T47D (cell line): Measurements from ENCODE around the gene RNF112.

Experiments
- DNase-seq, 2 experiments: peaks; one replicate each; pipeline versions ENCODE4 v3.0.0 to v3.0.0-alpha.2; 2011 to 2012; ENCODE audit warnings: low read depth in 1 of 2, low spot score in 1 of 2
- JUND ChIP-seq: IDR thresholded peaks from 2 replicates; pipeline ENCODE4 v1.6.1; 2012; ENCODE audit warnings: low read depth
- in situ Hi-C: cut with HindIII; loops from 2 replicates; pipeline ENCODE4 v1.10.0; 2016; ENCODE audit warnings: low sequenced_read_pairs, low pct_unique_long_range_greater_than_20kb

RNF112 gene

GRCh38 chr17:19413761-19414160 lies 2.7 kb downstream of the RNF112 start:
- TF ChIP-seq JUND: no peak
- in situ Hi-C loops: no loop called here
- no peak for DNase-seq

DNA sequence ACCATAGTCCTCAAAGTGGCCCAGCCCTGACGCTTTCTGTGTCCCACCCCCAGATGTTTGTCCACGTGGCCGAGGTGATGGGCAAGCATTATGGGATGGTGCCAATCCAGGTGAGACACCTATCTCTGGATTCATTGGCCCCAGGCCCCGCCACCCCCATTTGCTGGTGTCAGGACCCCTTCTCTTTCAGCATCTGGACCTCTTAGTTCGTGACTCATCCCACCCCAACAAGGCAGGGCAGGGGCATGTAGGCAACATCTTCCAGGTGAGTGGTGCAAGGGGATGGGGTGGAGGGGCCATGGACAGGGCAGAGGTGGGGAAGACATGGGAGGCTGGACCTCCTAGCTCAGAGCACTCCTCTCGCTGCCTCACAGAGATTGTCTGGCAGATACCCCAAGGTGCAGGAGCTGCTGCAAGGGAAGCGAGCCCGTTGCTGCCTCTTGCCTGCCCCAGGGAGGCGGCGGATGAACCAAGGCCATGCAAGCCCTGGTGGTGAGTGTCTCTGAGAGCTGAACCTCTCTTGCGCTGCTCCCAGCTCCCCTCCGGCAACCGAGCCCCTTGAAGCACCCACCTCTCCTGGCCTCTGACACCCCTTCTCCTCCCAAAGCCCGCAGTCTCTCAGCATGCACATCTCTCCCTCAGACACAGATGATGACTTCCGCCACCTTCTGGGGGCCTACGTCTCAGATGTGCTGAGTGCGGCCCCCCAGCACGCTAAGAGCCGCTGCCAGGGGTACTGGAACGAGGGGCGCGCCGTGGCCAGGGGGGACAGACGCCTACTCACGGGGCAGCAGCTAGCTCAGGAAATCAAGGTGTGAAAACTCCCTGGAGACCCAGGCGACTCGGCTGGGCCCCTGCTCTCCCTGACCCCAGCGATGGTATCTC lies 3.6 kb downstream of the RNF112 start:
- no peak for TF ChIP-seq JUND
- in situ Hi-C loops: no loop called here
- DNase-seq: no peak

DNA sequence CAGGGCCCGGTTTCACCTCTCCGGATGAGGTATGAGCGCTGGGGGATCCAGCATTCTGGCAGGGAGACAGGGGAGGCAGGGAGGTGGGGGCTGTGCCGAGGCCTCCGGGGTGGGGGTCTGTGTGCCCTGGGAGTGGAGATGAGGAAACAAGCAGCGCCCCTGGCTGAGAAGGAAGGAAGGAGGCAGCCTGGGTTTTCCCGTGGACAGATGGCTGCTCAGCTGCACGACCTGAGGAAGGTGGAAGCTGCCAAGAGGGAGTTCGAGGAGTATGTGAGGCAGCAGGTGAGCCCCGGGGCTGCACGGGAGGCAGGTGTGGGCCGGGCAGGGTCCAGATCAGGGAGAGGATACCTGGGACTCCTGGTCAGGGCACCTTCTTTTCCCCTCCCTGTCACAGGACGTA lies 4.3 kb downstream of the RNF112 start:
- in situ Hi-C loops: no loop called here
- DNase-seq: no peak
- TF ChIP-seq JUND: no peak

DNA sequence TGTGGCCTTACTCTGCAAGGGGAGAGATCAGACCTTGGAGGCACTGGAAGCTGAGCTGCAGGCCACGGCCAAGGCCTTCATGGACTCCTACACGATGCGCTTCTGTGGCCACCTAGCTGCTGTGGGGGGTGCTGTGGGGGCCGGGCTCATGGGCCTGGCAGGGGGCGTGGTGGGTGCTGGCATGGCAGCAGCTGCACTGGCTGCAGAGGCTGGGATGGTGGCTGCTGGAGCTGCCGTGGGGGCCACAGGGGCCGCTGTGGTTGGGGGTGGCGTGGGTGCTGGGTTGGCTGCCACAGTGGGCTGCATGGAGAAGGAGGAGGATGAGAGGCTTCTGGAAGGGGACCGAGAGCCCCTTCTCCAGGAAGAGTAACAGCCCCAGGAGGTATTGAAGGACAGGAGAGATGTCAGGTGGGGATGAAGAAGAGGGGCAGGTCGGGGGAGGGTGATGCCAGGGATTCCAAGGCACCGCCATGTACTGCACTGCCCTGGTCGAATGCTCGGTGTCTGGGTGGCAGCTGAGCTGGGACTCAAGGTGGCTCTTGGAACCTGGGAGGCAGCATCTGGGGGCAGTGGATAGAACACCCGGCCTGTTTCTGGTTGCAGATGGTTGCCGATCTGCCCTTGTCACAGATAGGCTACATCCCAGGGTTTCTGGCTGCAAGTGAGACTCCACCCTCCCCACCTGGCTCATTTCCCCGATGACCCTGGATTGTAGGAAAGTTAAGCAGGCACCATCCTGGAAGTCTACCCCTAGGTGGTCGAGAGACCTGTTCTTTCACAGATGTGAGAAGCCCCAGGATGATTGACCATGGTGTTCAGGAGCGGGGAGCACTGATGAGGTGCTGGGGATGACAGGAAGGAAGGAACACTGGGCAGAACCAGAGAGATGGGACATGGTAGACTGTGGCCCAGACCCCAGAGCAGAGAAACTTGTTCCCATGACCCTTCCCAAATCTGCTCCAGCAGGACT lies 5.1 kb downstream of the RNF112 start:
- in situ Hi-C loops: no loop called here
- DNase-seq: no peak

GRCh38 chr17:19417611-19418010 lies 6.6 kb downstream of the RNF112 start:
- in situ Hi-C loops: no loop called here
- TF ChIP-seq JUND: no peak
- no peak for DNase-seq

More for the DNA sequence above, 5.1 kb downstream of the RNF112 start:
- TF ChIP-seq JUND: no peak

DNA sequence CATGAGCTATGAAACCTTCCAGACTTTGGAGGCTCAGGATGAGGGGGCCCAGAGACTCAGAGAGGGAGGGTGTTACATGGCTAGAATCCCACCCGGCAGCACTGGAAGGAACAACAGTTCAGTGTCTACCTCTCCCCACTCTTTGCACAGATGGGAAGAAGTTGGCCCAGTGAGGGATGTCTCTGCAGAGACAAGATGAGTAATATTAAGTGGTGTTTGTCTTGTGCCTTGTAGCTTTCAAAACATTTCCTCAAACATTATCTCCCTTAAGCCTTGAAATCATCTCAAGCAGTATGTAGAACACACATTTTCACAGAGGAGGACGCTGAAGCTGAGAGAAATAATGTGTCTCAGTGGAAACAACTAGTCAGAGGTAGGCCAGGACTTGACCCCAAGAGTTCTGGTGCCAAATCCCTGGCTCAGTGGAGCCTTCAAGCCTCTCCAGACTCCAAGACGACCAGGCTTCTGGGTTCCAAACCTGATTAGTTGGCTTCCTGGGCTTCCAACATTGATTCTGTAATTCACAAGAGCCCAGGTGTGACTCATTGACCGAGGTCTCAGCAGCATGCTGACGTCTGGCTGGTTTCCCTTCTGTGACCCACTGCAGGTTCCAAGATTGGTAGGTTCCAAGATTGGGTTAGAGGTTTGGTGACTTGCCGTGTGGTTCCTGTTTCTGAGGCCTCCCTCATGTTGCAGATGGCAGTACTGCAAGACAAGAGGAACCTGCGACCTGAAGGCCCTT lies 7.4 kb downstream of the RNF112 start:
- TF ChIP-seq JUND: no peak
- no peak for DNase-seq
- in situ Hi-C loops: no loop called here

DNA sequence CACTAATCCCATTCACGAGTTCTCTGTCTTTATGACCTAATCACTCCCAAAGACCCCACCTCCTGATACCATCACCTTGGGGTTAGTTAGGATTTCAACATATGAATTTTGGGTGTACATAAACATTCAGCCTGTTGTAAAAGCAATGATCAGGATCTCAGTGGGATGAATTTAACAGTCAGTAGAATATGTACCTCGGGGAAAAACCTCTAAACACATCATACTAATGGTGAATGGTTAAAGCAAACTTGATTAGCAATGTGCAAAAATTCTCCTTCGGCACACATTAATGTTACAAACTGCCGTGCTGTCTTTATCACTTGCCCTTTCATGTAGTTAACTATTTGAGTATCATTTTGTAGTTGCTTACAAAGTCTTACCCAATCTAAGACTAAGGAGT lies 10.2 kb downstream of the RNF112 start:
- no peak for DNase-seq
- no peak for TF ChIP-seq JUND
- in situ Hi-C loops: no loop called here

- DNase-seq: no peak
- TF ChIP-seq JUND: no peak
- in situ Hi-C loops: no loop called here
Observed at GRCh38 chr17:19421926-19422325, 10.9 kb downstream of the RNF112 start.

- in situ Hi-C loops: no loop called here
- TF ChIP-seq JUND: no peak
- DNase-seq: no peak
Observed at GRCh38 chr17:19424934-19425868, 14.2 kb downstream of the RNF112 start.

DNA sequence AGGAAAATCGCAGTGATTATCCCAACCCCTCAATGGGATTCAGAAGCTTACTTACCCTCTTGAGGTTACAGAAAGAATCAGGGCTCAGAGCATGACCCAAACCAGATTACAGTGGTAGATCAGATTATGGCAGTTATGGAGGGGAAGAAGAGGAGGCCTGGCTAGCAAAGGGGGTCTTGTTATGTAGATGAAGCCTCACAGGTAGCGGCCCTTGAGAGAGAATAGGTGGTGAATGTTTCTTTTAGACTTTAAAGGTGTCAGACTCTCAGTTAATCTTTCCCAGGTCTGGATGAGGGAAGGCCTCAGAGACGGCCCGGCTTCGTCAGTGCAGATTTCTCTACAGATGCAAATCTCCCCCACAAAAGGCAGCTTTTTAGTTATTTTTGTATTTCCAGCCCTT lies 15.6 kb downstream of the RNF112 start:
- in situ Hi-C loops: no loop called here
- TF ChIP-seq JUND: no peak
- no peak for DNase-seq

DNA sequence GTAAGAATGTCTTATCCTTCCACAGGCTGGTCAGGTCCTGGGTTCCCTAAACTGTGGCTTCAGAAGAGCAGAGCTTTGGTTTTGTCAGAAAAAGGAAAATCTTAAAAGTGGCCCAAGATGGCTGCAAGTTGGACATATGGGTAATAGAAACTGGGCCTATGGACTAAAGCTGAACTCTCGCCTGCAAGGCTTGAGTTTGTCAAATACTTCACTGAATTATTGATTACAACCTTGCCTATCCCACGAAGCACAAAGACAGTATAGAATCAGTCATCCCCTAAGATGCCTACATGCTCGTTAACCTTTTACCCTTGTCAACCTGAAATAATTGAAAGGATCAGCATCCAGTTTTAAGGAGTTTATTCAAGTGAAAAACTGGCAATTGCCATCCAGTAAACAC lies 20.7 kb downstream of the RNF112 start:
- no peak for DNase-seq
- in situ Hi-C loops: no loop called here
- TF ChIP-seq JUND: no peak
